ENCODE data around the gene THSD4. TPM values are rescaled to one million over a fixed set of nuclear protein-coding genes. Genes with fewer than 3 reads are reported as not detected.

Gene THSD4
- total RNA-seq, 1 experiment from 2014 or later: 0.29 TPM

DNA sequence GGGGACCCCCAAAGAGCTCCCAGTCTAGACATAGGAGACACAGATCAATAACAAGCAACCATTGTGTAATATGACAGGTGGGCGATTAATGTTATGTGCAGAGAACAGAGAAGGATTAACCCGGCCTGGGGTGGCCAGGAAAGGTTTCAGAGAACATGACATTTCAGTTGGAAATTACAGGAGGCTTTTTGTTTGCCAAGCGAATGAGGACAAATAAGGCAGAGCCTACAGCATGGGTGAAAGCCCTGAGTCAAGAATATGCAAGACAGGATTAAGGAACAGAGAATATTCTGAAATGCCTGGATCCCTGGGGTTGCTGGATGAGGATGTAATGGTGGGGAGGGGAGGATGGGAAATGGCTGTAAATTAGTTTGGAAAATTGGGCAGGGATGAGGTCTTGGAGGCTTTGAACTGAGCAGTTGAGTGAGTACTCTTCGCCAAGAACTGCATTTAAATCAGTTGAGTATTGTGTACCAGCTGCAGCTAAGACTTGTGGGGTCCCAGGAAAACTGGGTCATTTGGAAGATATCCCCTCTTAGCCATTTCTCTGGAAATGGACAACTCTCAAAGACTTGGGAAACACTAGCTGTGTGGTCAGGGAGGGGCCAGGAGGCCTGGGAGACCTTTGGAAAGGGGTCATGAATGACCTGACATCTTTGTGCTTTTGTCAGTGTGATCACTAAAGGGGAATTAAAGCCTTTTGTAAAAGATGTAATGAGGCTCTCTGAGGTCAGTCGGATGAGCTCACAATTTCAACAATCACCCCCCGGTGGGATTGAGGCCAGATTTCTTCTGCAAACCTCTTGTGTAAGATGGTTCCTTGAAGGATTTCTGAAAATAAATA lies 496.5 kb downstream of the THSD4 start:
- H3K27me3 Mint-ChIP-seq (ENCODE audit: insufficient read depth, unreplicated experiment): no peaks in the 10 kb centered on the region
- intact Hi-C loops (cut with micrococcal nuclease; ENCODE audit: unreplicated experiment): no loop called here
- H3K4me3 Mint-ChIP-seq (ENCODE audit: unreplicated experiment): no peak overlapping the region
- no peak for TF ChIP-seq CTCF (IDR thresholded peaks at IDR 0.05; ENCODE audit: insufficient read depth in 1 of 2, low read depth in 1 of 2, low read length in 1 of 2, severe bottlenecking in 1 of 2, unreplicated experiment in 1 of 2)
- H3K27ac Mint-ChIP-seq (ENCODE audit: unreplicated experiment): no peak overlapping the region
- H3K4me3 ChIP-seq (ENCODE audit: low read depth, low read length): no peak overlapping the region
- no peaks in the 10 kb centered on the region for H3K9me3 ChIP-seq
- H3K9me3 Mint-ChIP-seq (ENCODE audit: unreplicated experiment): no peaks in the 10 kb centered on the region
- BruUV-seq (replicated peaks): no TSS peak
- no peaks in the 10 kb centered on the region for H3K4me1 ChIP-seq
- H3K4me1 Mint-ChIP-seq (ENCODE audit: low read depth, unreplicated experiment): peaks cover 8% of the 10 kb centered on the region
- no peaks in the 10 kb centered on the region for H3K27me3 ChIP-seq (replicated peaks; ENCODE audit: control insufficient read depth, insufficient read depth, low read length)
- no peaks in the 10 kb centered on the region for H3K36me3 ChIP-seq (ENCODE audit: control insufficient read depth, insufficient read depth, low read length)
- CTCF ChIA-PET: no interaction called here
- DNase-seq: no peak
- POLR2A ChIA-PET: no interaction called here
- no peaks in the 10 kb centered on the region for H3K36me3 Mint-ChIP-seq (ENCODE audit: insufficient read depth, unreplicated experiment)

- TF ChIP-seq CTCF (IDR thresholded peaks at IDR 0.05; ENCODE audit: insufficient read depth in 1 of 2, low read depth in 1 of 2, low read length in 1 of 2, severe bottlenecking in 1 of 2, unreplicated experiment in 1 of 2): no peak
- CTCF ChIA-PET: no interaction called here
- Histone ChIP-seq H3K36me3 (ENCODE audit: control insufficient read depth, insufficient read depth, low read length) (no peaks in the 10 kb centered on the region), H3K4me1 (no peaks in the 10 kb centered on the region), H3K27me3 (replicated peaks; ENCODE audit: control insufficient read depth, insufficient read depth, low read length) (no peaks in the 10 kb centered on the region), H3K9me3 (no peaks in the 10 kb centered on the region), H3K4me3 (ENCODE audit: low read depth, low read length) (no peak overlapping the region)
- no TSS peak for BruUV-seq (replicated peaks)
- DNase-seq: no peak
- no peaks in the 10 kb centered on the region for H3K9me3 Mint-ChIP-seq (ENCODE audit: unreplicated experiment)
- intact Hi-C loops (cut with micrococcal nuclease; ENCODE audit: unreplicated experiment): no loop called here
- H3K27ac Mint-ChIP-seq (ENCODE audit: unreplicated experiment): no peak overlapping the region
- no peaks in the 10 kb centered on the region for H3K36me3 Mint-ChIP-seq (ENCODE audit: insufficient read depth, unreplicated experiment)
- H3K4me1 Mint-ChIP-seq (ENCODE audit: low read depth, unreplicated experiment): peaks cover 8% of the 10 kb centered on the region
- no peak overlapping the region for H3K4me3 Mint-ChIP-seq (ENCODE audit: unreplicated experiment)
- H3K27me3 Mint-ChIP-seq (ENCODE audit: insufficient read depth, unreplicated experiment): no peaks in the 10 kb centered on the region
- POLR2A ChIA-PET: no interaction called here
These were observed 497.1 kb downstream of the THSD4 start for GRCh38 chr15:71612397-71612722.

DNA sequence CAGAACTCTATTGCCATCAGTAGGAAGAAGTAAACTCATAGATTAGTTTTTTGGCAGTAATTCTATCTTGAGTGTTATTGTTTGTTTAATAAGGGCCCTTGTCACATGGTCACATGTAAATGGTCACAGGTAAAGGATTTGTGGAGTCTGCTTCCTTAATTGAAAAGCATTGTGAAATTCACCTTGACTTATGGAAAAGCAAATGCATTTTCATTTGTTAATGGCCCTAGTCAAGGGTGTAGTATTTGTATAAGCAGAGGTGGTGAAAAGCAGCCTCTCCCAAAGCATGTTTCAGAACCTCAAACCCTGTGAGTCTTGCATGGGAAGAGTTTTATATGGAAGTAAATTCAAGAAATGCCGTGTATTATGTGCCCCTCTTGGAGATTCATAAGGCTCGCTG lies 497.6 kb downstream of the THSD4 start:
- CTCF ChIA-PET: no interaction called here
- Mint-ChIP-seq H3K27me3 (ENCODE audit: insufficient read depth, unreplicated experiment) (no peaks in the 10 kb centered on the region), H3K27ac (ENCODE audit: unreplicated experiment) (no peak overlapping the region), H3K36me3 (ENCODE audit: insufficient read depth, unreplicated experiment) (no peaks in the 10 kb centered on the region), H3K4me3 (ENCODE audit: unreplicated experiment) (no peak overlapping the region), H3K9me3 (ENCODE audit: unreplicated experiment) (no peaks in the 10 kb centered on the region), H3K4me1 (ENCODE audit: low read depth, unreplicated experiment) (peaks cover 8% of the 10 kb centered on the region)
- Histone ChIP-seq H3K4me1 (no peaks in the 10 kb centered on the region), H3K27me3 (replicated peaks; ENCODE audit: control insufficient read depth, insufficient read depth, low read length) (no peaks in the 10 kb centered on the region), H3K9me3 (no peaks in the 10 kb centered on the region), H3K36me3 (ENCODE audit: control insufficient read depth, insufficient read depth, low read length) (no peaks in the 10 kb centered on the region), H3K4me3 (ENCODE audit: low read depth, low read length) (no peak overlapping the region)
- no TSS peak for BruUV-seq (replicated peaks)
- POLR2A ChIA-PET: no interaction called here
- no peak for TF ChIP-seq CTCF (IDR thresholded peaks at IDR 0.05; ENCODE audit: insufficient read depth in 1 of 2, low read depth in 1 of 2, low read length in 1 of 2, severe bottlenecking in 1 of 2, unreplicated experiment in 1 of 2)
- no peak for DNase-seq
- intact Hi-C loops (cut with micrococcal nuclease; ENCODE audit: unreplicated experiment): no loop called here
